Pulmonary artery endothelial cell (primary cell): ENCODE results near the gene ADCY2. TPM values are rescaled to one million over a fixed set of nuclear protein-coding genes. Genes with fewer than 3 reads are reported as not detected.

ENCODE experiments used
- DNase-seq: peaks from one replicate; pipeline ENCODE4 v3.0.0-alpha.2; 2011; ENCODE audit warnings: low read depth, low spot score
- total RNA-seq: library from RNA; depleted of rRNA; stranded (reverse); fragments of >200 nt; gene quantifications from 2 replicates; pipeline ENCODE4 v1.2.3, GENCODE V29; 2014

The ADCY2 gene
- not detected in 2 replicates for total RNA-seq

- DNase-seq, result no peak
These were observed at the start of gene ADCY2 for GRCh38 chr5:7395947-7396712. TSS of gene ADCY2 (plus strand) at chr5:7396138. CDS start at chr5:7396297, 159 bp downstream.

GRCh38 chr5:7347377-7347776 lies 48.6 kb upstream of the ADCY2 start:
- DNase-seq, result no peak

GRCh38 chr5:7348168-7348854 lies 47.6 kb upstream of the ADCY2 start:
- no peak for DNase-seq

GRCh38 chr5:7361593-7361992 lies 34.3 kb upstream of the ADCY2 start:
- no peak for DNase-seq

GRCh38 chr5:7363067-7363677 lies 32.8 kb upstream of the ADCY2 start:
- DNase-seq, result no peak

GRCh38 chr5:7364226-7364875 lies 31.6 kb upstream of the ADCY2 start:
- no peak for DNase-seq

- DNase-seq, result no peak
These were observed 28.2 kb upstream of the ADCY2 start for GRCh38 chr5:7367780-7368179.

- DNase-seq, result no peak
These were observed 23.5 kb upstream of the ADCY2 start for GRCh38 chr5:7372399-7372798.

- no peak for DNase-seq
These were observed 21.8 kb upstream of the ADCY2 start for GRCh38 chr5:7374186-7374585.

- DNase-seq, result no peak
These were observed 20.5 kb upstream of the ADCY2 start for GRCh38 chr5:7375457-7375856.

GRCh38 chr5:7376871-7377270 lies 19.1 kb upstream of the ADCY2 start:
- DNase-seq, result no peak

- DNase-seq, result no peak
These were observed 18.2 kb upstream of the ADCY2 start for GRCh38 chr5:7377761-7378160.

- DNase-seq, result no peak
These were observed 13.3 kb upstream of the ADCY2 start for GRCh38 chr5:7382588-7382987.

- DNase-seq, result no peak
These were observed 10.3 kb upstream of the ADCY2 start for GRCh38 chr5:7385681-7386080.

- DNase-seq, result no peak
These were observed 7.4 kb upstream of the ADCY2 start for GRCh38 chr5:7388553-7388952.

- DNase-seq, result no peak
These were observed 4.7 kb upstream of the ADCY2 start for GRCh38 chr5:7391215-7391614.

GRCh38 chr5:7391814-7392692 lies 3.9 kb upstream of the ADCY2 start:
- no peak for DNase-seq

GRCh38 chr5:7392693-7393024 lies 3.3 kb upstream of the ADCY2 start:
- DNase-seq, result no peak

GRCh38 chr5:7393921-7394799 lies 1.8 kb upstream of the ADCY2 start:
- no peak for DNase-seq

GRCh38 chr5:7394889-7395431 lies 978 bp upstream of the ADCY2 start:
- no peak for DNase-seq
